Thyroid gland (tissue), 4 donors: Measurements from ENCODE around the gene RNF26. TPM values are rescaled to one million over a fixed set of nuclear protein-coding genes. Genes with fewer than 3 reads are reported as not detected.

ENCODE experiments used
- DNase-seq, 2 donors: peaks; one replicate each; pipeline ENCODE4 v3.0.0-alpha.2; 2019
- H3K27ac ChIP-seq, 3 donors: fragments of 200-600 bp; sonication (generic); 1 replicate in 2 of 3; 2 replicates in 1 of 3; pipeline ENCODE4 v1.5.1; 2016 to 2019; ENCODE audit warnings: mild to moderate bottlenecking in 1 of 3, moderate library complexity in 1 of 3
- H3K27me3 ChIP-seq: fragments of 200-600 bp; sonication (generic); one replicate; pipeline ENCODE4 v1.5.1; 2019
- H3K36me3 ChIP-seq, 2 donors: fragments of 200-600 bp; sonication (generic); one replicate each; pipeline ENCODE4 v1.5.1; 2016 to 2019
- H3K4me1 ChIP-seq, 2 donors: fragments of 200-600 bp; sonication (generic); one replicate each; pipeline ENCODE4 v1.5.1; 2017 to 2019
- H3K4me3 ChIP-seq, 3 donors: fragments of 200-600 bp; sonication (generic); replicated peaks in 1 of 3; 1 replicate in 2 of 3; 2 replicates in 1 of 3; pipeline ENCODE4 v1.5.1; 2016; ENCODE audit warnings: mild to moderate bottlenecking in 1 of 3
- H3K9me3 ChIP-seq: fragments of 200-600 bp; sonication (generic); one replicate; pipeline ENCODE4 v1.5.1; 2017
- CTCF ChIP-seq, 6 experiments: fragments of 200-600 bp in 3 of 6; fragments of 450-650 bp in 3 of 6; sonication (generic) in 3 of 6; IDR thresholded peaks; one replicate each; pipeline ENCODE4 v1.5.1; 2016 to 2019; ENCODE audit warnings: antibody characterized with exemption in 6 of 6, mild to moderate bottlenecking in 2 of 6, inconsistent platforms in 1 of 6, moderate library complexity in 1 of 6
- POLR2A ChIP-seq, 2 donors: fragments of 450-650 bp; IDR thresholded peaks; one replicate each; pipeline ENCODE4 v1.6.1; 2017; ENCODE audit warnings: antibody characterized with exemption in 2 of 2, mild to moderate bottlenecking in 2 of 2, moderate library complexity in 1 of 2
- WGBS, 2 donors: methylation state at CpG; one replicate each; pipeline ENCODE4 v1.1.5; 2017; 5-methylcytosine and 5-hydroxymethylcytosine counted together
- intact Hi-C: fragments of 100-400 bp; cut with DNase I; formaldehyde crosslinking; loops from one replicate; pipeline ENCODE4 v1.15.1; 2023
- total RNA-seq, 4 donors: library from RNA; depleted of rRNA; stranded (reverse); fragments of >200 nt; gene quantifications; one replicate each; pipeline ENCODE4 v1.2.3, GENCODE V29; 2016

RNF26 gene
- 10 to 100 TPM; 10.1 to 18.9 (median 14.1) TPM for total RNA-seq

GRCh38 chr11:119334174-119334930, at the start of gene RNF26:
RNF26 (plus strand) TSS chr11:119334527; CDS start chr11:119335123, 596 bp downstream.
- DNase-seq = peak; percentile 96
- intact Hi-C loops = no loop called here
- WGBS, 2 donors = 0 to 1% methylated on average over 28 to 42 of the region's 54 CpGs
- H3K27me3 ChIP-seq = no peaks in the 10 kb centered on the region
- H3K27ac ChIP-seq = peak within 1 kb of the TSS in 2 of 3 donors; percentile 71 to 77
- peak within 1 kb of the TSS; percentile 32 to 95 (median 78) for H3K4me3 ChIP-seq
- H3K36me3 ChIP-seq = no peaks in the 10 kb centered on the region
- TF ChIP-seq CTCF (IDR thresholded peaks at IDR 0.05) (no peak), POLR2A (IDR thresholded peaks at IDR 0.05) (peak in 1 of 2 donors; percentile 78)
- H3K4me1 ChIP-seq = peaks cover 10 to 30% of the 10 kb centered on the region in 2 donors
- H3K9me3 ChIP-seq = no peaks in the 10 kb centered on the region

- no peak overlapping the region for H3K27ac ChIP-seq
- intact Hi-C loops = loop anchor here (10.0 kb wide), 1 partner anchor 81 kb away; the partner anchor contains the start of gene CBL
- H3K4me1 ChIP-seq = no peaks in the 10 kb centered on the region
- no peak overlapping the region for H3K4me3 ChIP-seq
- H3K36me3 ChIP-seq = peaks cover 0 to 13% of the 10 kb centered on the region in 2 donors
- no peak for DNase-seq
- no peaks in the 10 kb centered on the region for H3K9me3 ChIP-seq
- no peaks in the 10 kb centered on the region for H3K27me3 ChIP-seq
- 93 to 96% methylated on average over 9 of the region's 9 CpGs for WGBS, 2 donors
- TF ChIP-seq POLR2A (IDR thresholded peaks at IDR 0.05) (no peak), CTCF (IDR thresholded peaks at IDR 0.05) (no peak)
These were observed 48.9 kb upstream of the RNF26 start for GRCh38 chr11:119285431-119285830.

GRCh38 chr11:119288219-119288618, 46.1 kb upstream of the RNF26 start:
- TF ChIP-seq CTCF (IDR thresholded peaks at IDR 0.05) = no peak
- TF ChIP-seq POLR2A (IDR thresholded peaks at IDR 0.05) = no peak
- Histone ChIP-seq H3K4me3 (no peak overlapping the region), H3K27ac (no peak overlapping the region), H3K9me3 (no peaks in the 10 kb centered on the region), H3K4me1 (no peaks in the 10 kb centered on the region), H3K27me3 (no peaks in the 10 kb centered on the region), H3K36me3 (peaks cover 0 to 13% of the 10 kb centered on the region in 2 donors)
- DNase-seq = no peak
- intact Hi-C loops = loop anchor here (10.0 kb wide), 1 partner anchor 83 kb away; the partner anchor contains the start of gene CBL
- WGBS, 2 donors = 76 to 90% methylated on average over 3 of the region's 3 CpGs

GRCh38 chr11:119290894-119291497, 43.3 kb upstream of the RNF26 start:
- TF ChIP-seq CTCF (IDR thresholded peaks at IDR 0.05) (no peak), POLR2A (IDR thresholded peaks at IDR 0.05) (no peak)
- Histone ChIP-seq H3K27me3 (no peaks in the 10 kb centered on the region), H3K4me1 (no peaks in the 10 kb centered on the region), H3K9me3 (no peaks in the 10 kb centered on the region), H3K36me3 (peaks cover 0 to 1% of the 10 kb centered on the region in 2 donors), H3K4me3 (no peak overlapping the region), H3K27ac (no peak overlapping the region)
- DNase-seq = no peak
- WGBS, 2 donors = 97 to 99% methylated on average over 10 of the region's 10 CpGs
- intact Hi-C loops = no loop called here

- intact Hi-C loops = no loop called here
- no peaks in the 10 kb centered on the region for H3K9me3 ChIP-seq
- peaks cover 12% of the 10 kb centered on the region in 2 donors for H3K36me3 ChIP-seq
- 94 to 97% methylated on average over 3 of the region's 3 CpGs for WGBS, 2 donors
- TF ChIP-seq CTCF (IDR thresholded peaks at IDR 0.05) = no peak
- TF ChIP-seq POLR2A (IDR thresholded peaks at IDR 0.05) = no peak
- H3K27ac ChIP-seq = no peak overlapping the region
- no peak for DNase-seq
- no peak overlapping the region for H3K4me3 ChIP-seq
- no peaks in the 10 kb centered on the region for H3K27me3 ChIP-seq
- no peaks in the 10 kb centered on the region for H3K4me1 ChIP-seq
These were observed 40.9 kb upstream of the RNF26 start for GRCh38 chr11:119293461-119293860.
